Measurements from ENCODE around the gene CALML5.

GRCh38 chr10:5534051-5534821 lies 34.9 kb upstream of the CALML5 start:
- no peak for TF ChIP-seq EZH2 (IDR thresholded peaks at IDR 0.05)
- TF ChIP-seq POLR2AphosphoS5 (IDR thresholded peaks at IDR 0.05; ENCODE audit: borderline replicate concordance, low read depth, low read length): no peak
- no peak for TF ChIP-seq FOXP2 (optimal IDR thresholded peaks at IDR 0.05; ENCODE audit: control extremely low read depth, extremely low read length, insufficient read depth)

Data from SK-N-MC (cell line).